Thyroid gland (tissue), 4 donors: ENCODE data around the gene BMPR2. TPM values are rescaled to one million over a fixed set of nuclear protein-coding genes. Genes with fewer than 3 reads are reported as not detected.
"Not testable (repeated sequence)": the region's sequence is repeated elsewhere in the genome, so short reads cannot be mapped to it uniquely, and the experiment has no call there.

Experiments
- DNase-seq, 2 donors: peaks; one replicate each; pipeline ENCODE4 v3.0.0-alpha.2; 2019
- H3K27ac ChIP-seq, 3 donors: fragments of 200-600 bp; sonication (generic); 1 replicate in 2 of 3; 2 replicates in 1 of 3; pipeline ENCODE4 v1.5.1; 2016 to 2019; ENCODE audit warnings: mild to moderate bottlenecking in 1 of 3, moderate library complexity in 1 of 3
- H3K27me3 ChIP-seq: fragments of 200-600 bp; sonication (generic); one replicate; pipeline ENCODE4 v1.5.1; 2019
- H3K36me3 ChIP-seq, 2 donors: fragments of 200-600 bp; sonication (generic); one replicate each; pipeline ENCODE4 v1.5.1; 2016 to 2019
- H3K4me1 ChIP-seq, 2 donors: fragments of 200-600 bp; sonication (generic); one replicate each; pipeline ENCODE4 v1.5.1; 2017 to 2019
- H3K4me3 ChIP-seq, 3 donors: fragments of 200-600 bp; sonication (generic); replicated peaks in 1 of 3; 1 replicate in 2 of 3; 2 replicates in 1 of 3; pipeline ENCODE4 v1.5.1; 2016; ENCODE audit warnings: mild to moderate bottlenecking in 1 of 3
- H3K9me3 ChIP-seq: fragments of 200-600 bp; sonication (generic); one replicate; pipeline ENCODE4 v1.5.1; 2017
- POLR2A ChIP-seq, 2 donors: fragments of 450-650 bp; IDR thresholded peaks; one replicate each; pipeline ENCODE4 v1.6.1; 2017; ENCODE audit warnings: antibody characterized with exemption in 2 of 2, mild to moderate bottlenecking in 2 of 2, moderate library complexity in 1 of 2
- WGBS, 2 donors: methylation state at CpG; one replicate each; pipeline ENCODE4 v1.1.5; 2017; 5-methylcytosine and 5-hydroxymethylcytosine counted together
- intact Hi-C: fragments of 100-400 bp; cut with DNase I; formaldehyde crosslinking; loops from one replicate; pipeline ENCODE4 v1.15.1; 2023
- total RNA-seq, 4 donors: library from RNA; depleted of rRNA; stranded (reverse); fragments of >200 nt; gene quantifications; one replicate each; pipeline ENCODE4 v1.2.3, GENCODE V29; 2016
- TF ChIP-seq, protein P1 (sequence below), 6 experiments: fragments of 200-600 bp in 3 of 6; fragments of 450-650 bp in 3 of 6; sonication (generic) in 3 of 6; IDR thresholded peaks; one replicate each; pipeline ENCODE4 v1.5.1; 2016 to 2019; ENCODE audit warnings: antibody characterized with exemption in 6 of 6, mild to moderate bottlenecking in 2 of 6, inconsistent platforms in 1 of 6, moderate library complexity in 1 of 6

Gene BMPR2
- total RNA-seq, 4 donors from 2014 or later, result 50.1 to 67.0 (median 56.3) TPM

DNA sequence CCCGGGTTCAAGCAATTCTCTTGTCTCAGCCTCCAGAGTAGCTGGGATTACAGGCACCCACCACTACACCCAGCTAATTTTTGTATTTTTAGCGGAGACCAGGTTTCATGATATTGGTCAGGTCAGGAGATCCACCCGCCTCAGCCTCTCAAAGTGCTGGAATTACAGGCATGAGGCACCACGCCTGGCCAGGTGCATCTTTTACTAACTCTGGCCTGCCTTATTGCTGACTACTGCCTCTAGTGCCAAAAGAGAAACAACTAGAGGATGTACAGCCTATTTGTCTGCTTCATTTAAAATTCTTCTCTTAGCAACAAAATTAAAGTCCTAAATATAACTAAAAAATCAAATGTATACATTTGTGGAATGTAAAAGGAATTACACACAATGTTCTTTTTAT, 115.4 kb downstream of the BMPR2 start:
- H3K27ac ChIP-seq, result no peak overlapping the region
- peaks cover 0 to 7% of the 10 kb centered on the region in 2 donors for H3K4me1 ChIP-seq
- H3K4me3 ChIP-seq, result no peak overlapping the region
- TF ChIP-seq, protein P1, sequence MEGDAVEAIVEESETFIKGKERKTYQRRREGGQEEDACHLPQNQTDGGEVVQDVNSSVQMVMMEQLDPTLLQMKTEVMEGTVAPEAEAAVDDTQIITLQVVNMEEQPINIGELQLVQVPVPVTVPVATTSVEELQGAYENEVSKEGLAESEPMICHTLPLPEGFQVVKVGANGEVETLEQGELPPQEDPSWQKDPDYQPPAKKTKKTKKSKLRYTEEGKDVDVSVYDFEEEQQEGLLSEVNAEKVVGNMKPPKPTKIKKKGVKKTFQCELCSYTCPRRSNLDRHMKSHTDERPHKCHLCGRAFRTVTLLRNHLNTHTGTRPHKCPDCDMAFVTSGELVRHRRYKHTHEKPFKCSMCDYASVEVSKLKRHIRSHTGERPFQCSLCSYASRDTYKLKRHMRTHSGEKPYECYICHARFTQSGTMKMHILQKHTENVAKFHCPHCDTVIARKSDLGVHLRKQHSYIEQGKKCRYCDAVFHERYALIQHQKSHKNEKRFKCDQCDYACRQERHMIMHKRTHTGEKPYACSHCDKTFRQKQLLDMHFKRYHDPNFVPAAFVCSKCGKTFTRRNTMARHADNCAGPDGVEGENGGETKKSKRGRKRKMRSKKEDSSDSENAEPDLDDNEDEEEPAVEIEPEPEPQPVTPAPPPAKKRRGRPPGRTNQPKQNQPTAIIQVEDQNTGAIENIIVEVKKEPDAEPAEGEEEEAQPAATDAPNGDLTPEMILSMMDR (IDR thresholded peaks at IDR 0.05), result no peak
- TF ChIP-seq POLR2A (IDR thresholded peaks at IDR 0.05), result no peak
- WGBS, 2 donors, result 91 to 95% methylated on average over 4 of the region's 4 CpGs
- no peaks in the 10 kb centered on the region for H3K36me3 ChIP-seq
- no peaks in the 10 kb centered on the region for H3K9me3 ChIP-seq
- intact Hi-C loops, result no loop called here
- no peak for DNase-seq
- H3K27me3 ChIP-seq, result no peaks in the 10 kb centered on the region

DNA sequence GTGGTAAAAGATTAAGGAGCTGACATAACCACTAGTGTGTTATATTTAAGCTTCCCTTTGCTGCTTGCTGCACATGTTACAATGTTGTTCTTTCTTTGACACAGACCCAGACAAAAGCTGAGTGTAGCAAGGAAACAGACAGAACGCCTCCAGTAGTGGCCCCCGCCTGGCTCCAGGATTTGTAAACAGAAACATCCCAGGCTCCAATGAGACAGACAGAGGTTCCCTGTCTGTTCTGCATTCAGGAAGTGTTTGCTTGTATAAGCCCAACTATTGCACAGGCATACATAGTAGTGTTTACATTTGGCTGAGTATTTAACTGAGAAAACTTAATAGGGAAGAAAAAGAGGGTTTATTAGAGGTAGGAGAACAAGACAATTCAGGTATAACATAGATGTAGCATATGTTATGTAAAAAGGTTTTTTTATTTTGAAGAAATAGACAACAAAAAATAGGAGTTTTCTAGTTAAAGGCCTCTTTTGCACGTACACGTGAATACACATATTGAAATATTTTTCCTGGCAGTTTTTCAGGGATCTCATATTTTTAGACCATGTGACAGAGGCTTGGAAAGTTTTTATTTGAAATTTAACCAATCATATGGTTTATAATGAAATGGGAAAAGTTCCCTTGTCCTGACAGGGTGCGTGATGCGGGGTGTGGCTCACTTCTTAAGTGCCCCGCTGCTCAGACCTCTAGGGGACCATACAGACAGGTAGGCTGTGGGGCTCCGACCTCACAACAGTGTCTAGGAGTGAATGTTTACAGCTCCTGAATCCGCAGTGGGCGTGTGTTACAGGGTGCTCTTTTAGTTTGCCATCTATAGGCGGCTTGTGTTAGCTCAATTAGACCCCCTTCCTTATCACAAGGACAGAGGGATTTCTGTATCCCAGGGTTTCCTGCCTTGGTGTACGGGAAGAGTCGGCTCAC, 118.4 kb downstream of the BMPR2 start:
- 81% methylated on average over 13 of the region's 13 CpGs for WGBS, 2 donors
- intact Hi-C loops, result no loop called here
- no peak overlapping the region for H3K27ac ChIP-seq

DNA sequence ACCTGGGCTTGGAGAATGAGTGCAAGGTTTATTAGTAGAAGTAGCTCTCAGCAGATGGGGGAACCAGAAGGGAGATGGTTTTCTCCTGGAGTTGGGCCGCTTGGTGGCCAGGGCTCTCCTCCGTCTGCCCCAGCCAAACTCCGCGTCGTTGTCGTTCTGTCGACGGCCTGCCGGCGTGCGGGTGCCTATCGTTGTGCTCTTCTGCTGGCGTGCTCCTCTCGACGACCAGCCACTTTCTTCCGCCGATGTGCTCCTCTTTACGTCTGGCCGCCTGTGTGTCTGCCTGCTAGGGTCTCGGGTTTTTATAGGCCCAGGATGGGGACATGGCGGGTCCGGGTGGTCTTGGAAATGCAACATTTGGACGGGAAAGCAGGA, 119.1 kb downstream of the BMPR2 start:
- H3K4me3 ChIP-seq, result no peak overlapping the region
- no peaks in the 10 kb centered on the region for H3K36me3 ChIP-seq
- intact Hi-C loops, result no loop called here
- TF ChIP-seq POLR2A (IDR thresholded peaks at IDR 0.05), result no peak
- TF ChIP-seq, protein P1 (IDR thresholded peaks at IDR 0.05), result no peak
- H3K9me3 ChIP-seq, result no peaks in the 10 kb centered on the region
- H3K4me1 ChIP-seq, result peaks cover 0 to 7% of the 10 kb centered on the region in 2 donors
- no peak overlapping the region for H3K27ac ChIP-seq
- H3K27me3 ChIP-seq, result no peaks in the 10 kb centered on the region
- no peak for DNase-seq
- WGBS, 2 donors, result 94% methylated on average over 23 of the region's 23 CpGs

More for the DNA sequence above, 118.4 kb downstream of the BMPR2 start:
- H3K27me3 ChIP-seq, result no peaks in the 10 kb centered on the region
- H3K4me1 ChIP-seq, result peaks cover 0 to 7% of the 10 kb centered on the region in 2 donors
- DNase-seq, result no peak
- TF ChIP-seq, protein P1 (IDR thresholded peaks at IDR 0.05), result no peak
- no peak for TF ChIP-seq POLR2A (IDR thresholded peaks at IDR 0.05)
- no peak overlapping the region for H3K4me3 ChIP-seq
- H3K36me3 ChIP-seq, result no peaks in the 10 kb centered on the region
- H3K9me3 ChIP-seq, result no peaks in the 10 kb centered on the region

GRCh38 chr2:202496835-202497472, 120.8 kb downstream of the BMPR2 start:
- H3K4me3 ChIP-seq, H3K36me3 ChIP-seq, H3K4me1 ChIP-seq, H3K9me3 ChIP-seq, H3K27ac ChIP-seq, intact Hi-C loops, H3K27me3 ChIP-seq, DNase-seq: not testable (repeated sequence)
- WGBS, 2 donors, result 92 to 97% methylated on average over 22 to 38 of the region's 38 CpGs

DNA sequence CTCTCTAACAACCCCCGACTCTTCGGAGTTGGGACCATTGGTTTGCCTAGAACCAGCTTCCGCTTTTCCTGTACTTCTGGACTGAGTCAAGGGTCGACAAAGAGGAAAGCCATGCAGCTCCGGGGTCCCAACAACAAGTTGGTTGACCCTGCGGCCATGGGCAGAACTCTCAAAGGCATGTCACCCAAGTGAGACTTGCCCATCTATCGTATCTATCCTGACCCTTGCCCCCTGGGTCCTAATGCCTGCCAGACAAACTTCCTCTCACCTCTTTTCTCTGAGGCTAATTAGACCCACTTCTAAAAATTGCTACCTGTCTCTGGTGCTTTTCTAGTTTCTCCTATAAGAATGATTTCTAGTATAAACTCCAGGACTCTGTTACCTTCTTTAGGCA, 121.3 kb downstream of the BMPR2 start:
- 91 to 96% methylated on average over 7 of the region's 7 CpGs for WGBS, 2 donors

DNA sequence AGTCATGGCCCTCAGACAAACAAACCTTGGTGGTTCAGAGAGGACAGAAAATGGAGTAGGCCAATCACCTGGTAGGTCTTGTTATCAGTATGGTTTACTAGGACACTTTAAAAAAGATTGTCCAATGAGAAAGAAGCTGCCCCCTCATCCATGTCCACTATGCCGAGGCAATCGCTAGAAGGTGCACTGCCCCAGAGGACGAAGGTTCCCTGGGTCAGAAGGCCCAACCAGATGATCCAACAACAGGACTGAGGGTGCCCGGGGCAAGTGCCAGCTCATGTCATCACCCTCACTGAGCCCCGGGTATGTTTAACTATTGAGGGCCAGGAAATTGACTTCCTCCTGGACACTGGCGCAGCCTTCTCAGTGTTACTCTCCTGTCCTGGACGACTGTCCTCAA, 123.7 kb downstream of the BMPR2 start:
- H3K4me3 ChIP-seq, H3K9me3 ChIP-seq, H3K36me3 ChIP-seq, DNase-seq, H3K27me3 ChIP-seq, intact Hi-C loops, H3K4me1 ChIP-seq, H3K27ac ChIP-seq: not testable (repeated sequence)
- 91 to 95% methylated on average over 7 of the region's 7 CpGs for WGBS, 2 donors

More for the DNA sequence above, 121.3 kb downstream of the BMPR2 start:
- H3K27ac ChIP-seq, H3K4me3 ChIP-seq, intact Hi-C loops, H3K9me3 ChIP-seq, H3K4me1 ChIP-seq, DNase-seq, H3K36me3 ChIP-seq, H3K27me3 ChIP-seq: not testable (repeated sequence)

- H3K4me1 ChIP-seq, H3K27me3 ChIP-seq, H3K9me3 ChIP-seq, intact Hi-C loops, H3K4me3 ChIP-seq, H3K27ac ChIP-seq, H3K36me3 ChIP-seq, DNase-seq: not testable (repeated sequence)
- WGBS, 2 donors, result 91 to 96% methylated on average over 4 to 15 of the region's 21 CpGs
These were observed 127.1 kb downstream of the BMPR2 start for GRCh38 chr2:202503276-202503675.
